ENCODE measurements around the gene LMAN1L.

LMAN1L gene

GRCh38 chr15:74838746-74839525, 26.3 kb downstream of the LMAN1L start:
- no peak for DNase-seq

- no peak for DNase-seq
Observed at GRCh38 chr15:74839526-74840395, 27.1 kb downstream of the LMAN1L start.

GRCh38 chr15:74840851-74841775, 28.5 kb downstream of the LMAN1L start:
- DNase-seq: no peak

GRCh38 chr15:74841891-74842373, 29.3 kb downstream of the LMAN1L start:
- no peak for DNase-seq

- DNase-seq: peak; percentile 93
Observed at GRCh38 chr15:74842581-74843444, 30.2 kb downstream of the LMAN1L start, which contains the start of gene ULK3. TSS of gene ULK3 (minus strand) at chr15:74843156. CDS start at chr15:74843105, 51 bp downstream.

GRCh38 chr15:74843445-74843828, 30.8 kb downstream of the LMAN1L start:
- DNase-seq: no peak

GRCh38 chr15:74843891-74844299, 31.3 kb downstream of the LMAN1L start:
- no peak for DNase-seq

GRCh38 chr15:74844319-74845207, 31.9 kb downstream of the LMAN1L start:
- no peak for DNase-seq

- peak; percentile 32 for DNase-seq
Observed at GRCh38 chr15:74845208-74845568, 32.6 kb downstream of the LMAN1L start.

GRCh38 chr15:74845581-74845980, 32.9 kb downstream of the LMAN1L start:
- DNase-seq: no peak

- no peak for DNase-seq
Observed at GRCh38 chr15:74847432-74847831, 34.8 kb downstream of the LMAN1L start.

- no peak for DNase-seq
Observed at GRCh38 chr15:74850393-74850792, 37.8 kb downstream of the LMAN1L start.

GRCh38 chr15:74851960-74852359, 39.3 kb downstream of the LMAN1L start:
- no peak for DNase-seq

GRCh38 chr15:74854453-74855022, 41.9 kb downstream of the LMAN1L start:
- no peak for DNase-seq

GRCh38 chr15:74855857-74856256, 43.2 kb downstream of the LMAN1L start:
- DNase-seq: no peak

GRCh38 chr15:74856537-74856936, 43.9 kb downstream of the LMAN1L start:
- DNase-seq: no peak

GRCh38 chr15:74857082-74857655, 44.5 kb downstream of the LMAN1L start:
- DNase-seq: no peak

- no peak for DNase-seq
Observed at GRCh38 chr15:74857671-74858368, 45.2 kb downstream of the LMAN1L start.

- no peak for DNase-seq
Observed at GRCh38 chr15:74858369-74858740, 45.7 kb downstream of the LMAN1L start.

Data from T-helper 9 cell (primary cell).